Glutamatergic neuron (in vitro differentiated cells): Measurements from ENCODE around the gene CTAG1A. TPM values are rescaled to one million over a fixed set of nuclear protein-coding genes. Genes with fewer than 3 reads are reported as not detected.

Experiments
- DNase-seq: peaks from one replicate; pipeline ENCODE4 v3.0.0; 2022
- H3K27ac Mint-ChIP-seq: one replicate; pipeline ENCODE4 v1.8.0; 2020; ENCODE audit warnings: mild to moderate bottlenecking, mixed read lengths, inconsistent platforms; ENCODE audit not compliant: unreplicated experiment
- H3K27me3 Mint-ChIP-seq: one replicate; pipeline ENCODE4 v1.8.0; 2020; ENCODE audit warnings: mild to moderate bottlenecking, moderate library complexity, mixed read lengths, inconsistent platforms; ENCODE audit not compliant: unreplicated experiment
- H3K36me3 Mint-ChIP-seq: one replicate; pipeline ENCODE4 v1.8.0; 2020; ENCODE audit warnings: mild to moderate bottlenecking, mixed read lengths, inconsistent platforms; ENCODE audit not compliant: unreplicated experiment
- H3K4me1 Mint-ChIP-seq: one replicate; pipeline ENCODE4 v1.8.0; 2020; ENCODE audit warnings: mild to moderate bottlenecking, low read depth, mixed read lengths, inconsistent platforms; ENCODE audit not compliant: unreplicated experiment
- H3K4me3 Mint-ChIP-seq: one replicate; pipeline ENCODE4 v1.8.0; 2020; ENCODE audit warnings: mild to moderate bottlenecking, mixed read lengths, inconsistent platforms; ENCODE audit not compliant: unreplicated experiment
- H3K9me3 Mint-ChIP-seq: one replicate; pipeline ENCODE4 v1.8.0; 2020; ENCODE audit warnings: mild to moderate bottlenecking, moderate library complexity, mixed read lengths, inconsistent platforms; ENCODE audit not compliant: unreplicated experiment
- total RNA-seq: library from RNA; stranded (reverse); fragmentation: NEBNext Ultra II Directional; extraction: Animal tissue kit (Norgen Biotek cat#: 25700); gene quantifications from one replicate; pipeline ENCODE4 v1.2.1, GENCODE V29; 2021; ENCODE audit not compliant: unreplicated experiment
- TF ChIP-seq, protein P1 (sequence below): fragments of 200-600 bp; sonication (generic); IDR thresholded peaks from one replicate; pipeline ENCODE4 v1.5.0; 2021; ENCODE audit not compliant: partially characterized antibody, unreplicated experiment

CTAG1A gene
- total RNA-seq, 1 donor from 2014 or later, result not detected

GRCh38 chrX:154541896-154542722, 42.8 kb upstream of the CTAG1A start:
- Mint-ChIP-seq H3K27me3 (no peaks in the 10 kb centered on the region), H3K4me1 (no peaks in the 10 kb centered on the region), H3K27ac (no peak overlapping the region), H3K4me3 (no peak overlapping the region), H3K36me3 (no peaks in the 10 kb centered on the region), H3K9me3 (no peaks in the 10 kb centered on the region)
- no peak for DNase-seq
- TF ChIP-seq, protein P1, sequence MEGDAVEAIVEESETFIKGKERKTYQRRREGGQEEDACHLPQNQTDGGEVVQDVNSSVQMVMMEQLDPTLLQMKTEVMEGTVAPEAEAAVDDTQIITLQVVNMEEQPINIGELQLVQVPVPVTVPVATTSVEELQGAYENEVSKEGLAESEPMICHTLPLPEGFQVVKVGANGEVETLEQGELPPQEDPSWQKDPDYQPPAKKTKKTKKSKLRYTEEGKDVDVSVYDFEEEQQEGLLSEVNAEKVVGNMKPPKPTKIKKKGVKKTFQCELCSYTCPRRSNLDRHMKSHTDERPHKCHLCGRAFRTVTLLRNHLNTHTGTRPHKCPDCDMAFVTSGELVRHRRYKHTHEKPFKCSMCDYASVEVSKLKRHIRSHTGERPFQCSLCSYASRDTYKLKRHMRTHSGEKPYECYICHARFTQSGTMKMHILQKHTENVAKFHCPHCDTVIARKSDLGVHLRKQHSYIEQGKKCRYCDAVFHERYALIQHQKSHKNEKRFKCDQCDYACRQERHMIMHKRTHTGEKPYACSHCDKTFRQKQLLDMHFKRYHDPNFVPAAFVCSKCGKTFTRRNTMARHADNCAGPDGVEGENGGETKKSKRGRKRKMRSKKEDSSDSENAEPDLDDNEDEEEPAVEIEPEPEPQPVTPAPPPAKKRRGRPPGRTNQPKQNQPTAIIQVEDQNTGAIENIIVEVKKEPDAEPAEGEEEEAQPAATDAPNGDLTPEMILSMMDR, result no peak

GRCh38 chrX:154542723-154543424, 42.1 kb upstream of the CTAG1A start:
- Mint-ChIP-seq H3K27ac (no peak overlapping the region), H3K4me3 (no peak overlapping the region), H3K36me3 (no peaks in the 10 kb centered on the region), H3K4me1 (peaks cover under 1% of the 10 kb centered on the region), H3K9me3 (peaks cover 1% of the 10 kb centered on the region), H3K27me3 (no peaks in the 10 kb centered on the region)
- TF ChIP-seq, protein P1, result no peak
- DNase-seq, result no peak

DNA sequence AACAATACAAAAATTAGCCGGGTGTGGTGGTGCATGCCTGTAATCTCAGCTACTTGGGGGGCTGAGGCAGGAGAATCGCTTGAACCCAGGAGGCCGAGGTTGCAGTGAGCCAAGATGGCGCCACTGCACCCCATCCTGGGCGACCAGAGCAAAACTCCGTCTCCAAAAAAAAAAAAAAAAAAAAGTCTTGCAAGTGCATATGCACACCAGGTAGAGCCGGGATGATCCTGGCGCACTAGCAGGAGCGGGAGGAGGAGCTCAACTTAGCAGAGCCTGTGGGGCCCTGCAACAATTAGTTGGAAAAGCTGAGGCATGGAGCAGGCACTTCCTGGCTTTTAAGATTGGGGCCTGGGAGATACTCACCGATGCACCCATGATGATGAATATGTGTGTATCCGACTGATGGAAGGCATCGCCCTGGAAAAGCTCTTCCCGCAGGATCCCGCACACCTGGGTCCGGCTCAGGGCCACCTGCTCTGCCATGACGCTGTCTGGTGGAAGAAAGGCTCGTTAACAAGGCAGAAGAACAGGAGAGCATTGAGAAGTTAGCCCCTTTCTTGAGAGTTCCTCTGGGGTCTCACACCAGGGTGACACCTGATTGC, 39.2 kb upstream of the CTAG1A start:
- Mint-ChIP-seq H3K27me3 (no peaks in the 10 kb centered on the region), H3K36me3 (no peaks in the 10 kb centered on the region), H3K4me1 (peaks cover 4% of the 10 kb centered on the region), H3K27ac (peak overlapping the region; percentile 68), H3K4me3 (peak overlapping the region; percentile 90), H3K9me3 (peaks cover 6% of the 10 kb centered on the region)
- TF ChIP-seq, protein P1, result no peak
- no peak for DNase-seq

DNA sequence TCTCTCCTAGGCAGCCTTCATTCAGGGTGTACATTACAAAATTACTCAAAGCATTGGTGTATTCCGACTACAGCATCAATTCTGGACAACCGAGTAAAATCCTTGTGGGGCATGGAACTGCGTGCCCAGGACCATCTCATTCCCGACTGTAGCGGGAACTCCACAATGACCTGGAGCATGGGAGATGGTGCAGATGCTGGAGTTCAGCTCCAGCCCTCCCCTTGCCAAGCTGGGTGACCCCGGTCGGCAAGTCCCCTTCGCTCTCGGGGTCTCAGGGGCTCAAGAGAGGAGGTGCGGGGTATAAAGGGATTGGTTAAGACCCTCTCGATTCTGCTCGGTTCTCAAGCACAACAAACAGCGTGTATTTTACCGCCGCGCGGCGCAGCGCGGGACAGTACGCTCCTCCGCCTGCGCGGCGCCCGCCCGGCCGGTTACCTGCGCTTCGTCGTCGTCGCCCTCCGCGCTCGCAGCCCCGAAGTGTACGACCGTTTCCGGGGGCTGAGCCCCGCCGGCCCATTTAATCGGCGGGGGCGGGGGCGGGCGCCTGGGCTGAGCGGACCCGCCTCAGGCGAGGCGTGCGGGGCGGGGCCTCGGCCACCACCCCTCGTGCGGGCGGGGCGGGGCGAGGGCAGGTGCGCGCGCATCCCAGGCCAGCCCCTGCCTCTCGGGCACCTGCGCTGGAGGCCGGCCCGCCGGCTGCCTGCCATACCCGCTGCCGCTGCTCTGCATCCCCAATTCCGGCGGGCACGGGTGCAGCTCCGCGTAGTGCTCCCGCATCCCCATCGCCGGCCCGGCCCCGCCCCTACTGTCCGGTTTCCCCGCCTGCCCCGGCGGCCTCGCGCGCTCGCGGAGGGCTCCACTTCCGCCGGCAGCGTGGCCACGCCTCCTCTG, 38.3 kb upstream of the CTAG1A start, which contains the start of gene G6PD:
Gene G6PD, minus strand, starts transcription at position 493 of the 891 bp plus-strand sequence. CDS start 691 bp downstream, outside the sequence.
- Mint-ChIP-seq H3K27ac (peak within 1 kb of the TSS; percentile 89), H3K4me1 (peaks cover 4% of the 10 kb centered on the region), H3K27me3 (no peaks in the 10 kb centered on the region), H3K36me3 (no peaks in the 10 kb centered on the region), H3K9me3 (peaks cover 6% of the 10 kb centered on the region), H3K4me3 (peak within 1 kb of the TSS; percentile 97)
- TF ChIP-seq, protein P1, result no peak
- DNase-seq, result peak; percentile 76
